ENCODE data around the gene TMEM185B. TPM values are rescaled to one million over a fixed set of nuclear protein-coding genes. Genes with fewer than 3 reads are reported as not detected.

Gene TMEM185B
- 10 to 100 TPM; 15.9 to 17.3 TPM for total RNA-seq

GRCh38 chr2:120223034-120223912, at the start of gene TMEM185B:
Gene TMEM185B (minus strand): TSS chr2:120223400. CDS start chr2:120222976, 424 bp downstream.
- ATAC-seq (peak; percentile 90), DNase-seq (peak; percentile 95)
- peak within 1 kb of the TSS; percentile 76 for H3K4me3 Mint-ChIP-seq
- peaks cover 44% of the 10 kb centered on the region for H3K36me3 Mint-ChIP-seq (ENCODE audit: low read depth)
- peak within 1 kb of the TSS; percentile 93 for H3K27ac Mint-ChIP-seq
- no peaks in the 10 kb centered on the region for H3K27me3 Mint-ChIP-seq
- peaks cover 50% of the 10 kb centered on the region for H3K4me1 Mint-ChIP-seq
- H3K9me3 Mint-ChIP-seq (ENCODE audit: low read depth) = peaks cover 11% of the 10 kb centered on the region
- intact Hi-C loops (cut with DNase I, micrococcal nuclease) = loop anchor here (1.0 to 2.0 kb wide), 9 partner anchors 9 to 856 kb away; partner anchors contain the start of genes RALB (in 2 of the 2), C2orf76 (in 1 of the 2), DBI (in 1 of the 2) and PTPN4 (in 1 of the 2)
- CTCF ChIA-PET = interaction anchor here (1.0 to 4.0 kb wide), 2 partner anchors 47 to 490 kb away, joined by 3 to 14 read pairs; no protein-coding TSS in a partner anchor
- POLR2A ChIA-PET = interaction anchor here (0.9 to 1.0 kb wide), 3 partner anchors 9 to 46 kb away, joined by 4 to 14 read pairs (median 6); partner anchors contain the start of gene RALB

- intact Hi-C loops (cut with DNase I, micrococcal nuclease) = no loop called here
- H3K27me3 Mint-ChIP-seq = no peaks in the 10 kb centered on the region
- peaks cover 18% of the 10 kb centered on the region for H3K4me1 Mint-ChIP-seq
- H3K4me3 Mint-ChIP-seq = no peak overlapping the region
- CTCF ChIA-PET = interaction anchor here (1.0 kb wide), 1 partner anchor 12 kb away, joined by 3 read pairs; no protein-coding TSS in a partner anchor
- H3K36me3 Mint-ChIP-seq (ENCODE audit: low read depth) = peaks cover 16% of the 10 kb centered on the region
- ATAC-seq = no peak
- no peak for DNase-seq
- no peak overlapping the region for H3K27ac Mint-ChIP-seq
- H3K9me3 Mint-ChIP-seq (ENCODE audit: low read depth) = peaks cover 6% of the 10 kb centered on the region
- POLR2A ChIA-PET = no interaction called here
Observed at GRCh38 chr2:120271711-120272379, 48.6 kb upstream of the TMEM185B start.

- Mint-ChIP-seq H3K27ac (no peak overlapping the region), H3K4me3 (no peak overlapping the region), H3K36me3 (ENCODE audit: low read depth) (peaks cover 16% of the 10 kb centered on the region), H3K27me3 (no peaks in the 10 kb centered on the region), H3K4me1 (peaks cover 29% of the 10 kb centered on the region), H3K9me3 (ENCODE audit: low read depth) (no peaks in the 10 kb centered on the region)
- CTCF ChIA-PET = interaction anchor here (0.7 to 1.6 kb wide), 3 partner anchors 14 to 43 kb away, joined by 3 to 6 read pairs (median 5); no protein-coding TSS in a partner anchor
- ATAC-seq (no peak), DNase-seq (no peak)
- POLR2A ChIA-PET = no interaction called here
- intact Hi-C loops (cut with DNase I, micrococcal nuclease) = loop anchor here in 1 of 2 experiments (5.0 kb wide), 1 partner anchor 38 kb away; no protein-coding TSS in a partner anchor
Observed at GRCh38 chr2:120269816-120270215, 46.6 kb upstream of the TMEM185B start.

- Mint-ChIP-seq H3K4me3 (no peak overlapping the region), H3K27ac (no peak overlapping the region), H3K4me1 (peaks cover 32% of the 10 kb centered on the region), H3K27me3 (no peaks in the 10 kb centered on the region), H3K36me3 (ENCODE audit: low read depth) (peaks cover 16% of the 10 kb centered on the region), H3K9me3 (ENCODE audit: low read depth) (no peaks in the 10 kb centered on the region)
- intact Hi-C loops (cut with DNase I, micrococcal nuclease) = loop anchor here in 1 of 2 experiments (5.0 kb wide), 1 partner anchor 37 kb away; no protein-coding TSS in a partner anchor
- ATAC-seq (no peak), DNase-seq (peak; percentile 13)
- POLR2A ChIA-PET = no interaction called here
- CTCF ChIA-PET = interaction anchor here (0.9 to 1.6 kb wide), 3 partner anchors 9 to 44 kb away, joined by 3 to 6 read pairs (median 5); no protein-coding TSS in a partner anchor
Observed at GRCh38 chr2:120269076-120269744, 46.0 kb upstream of the TMEM185B start.

- CTCF ChIA-PET = interaction anchor here (1.0 to 1.6 kb wide), 3 partner anchors 39 to 76 kb away, joined by 3 to 5 read pairs (median 3); no protein-coding TSS in a partner anchor
- Mint-ChIP-seq H3K4me3 (no peak overlapping the region), H3K36me3 (ENCODE audit: low read depth) (peaks cover 16% of the 10 kb centered on the region), H3K9me3 (ENCODE audit: low read depth) (no peaks in the 10 kb centered on the region), H3K27ac (peak overlapping the region; percentile 82), H3K4me1 (peaks cover 32% of the 10 kb centered on the region), H3K27me3 (no peaks in the 10 kb centered on the region)
- POLR2A ChIA-PET = no interaction called here
- peak; percentile 85 for ATAC-seq
- intact Hi-C loops (cut with DNase I, micrococcal nuclease) = loop anchor here in 1 of 2 experiments (5.0 kb wide), 1 partner anchor 35 kb away; no protein-coding TSS in a partner anchor
- DNase-seq = peak; percentile 41
Observed at GRCh38 chr2:120267348-120267747, 44.1 kb upstream of the TMEM185B start.

- Mint-ChIP-seq H3K36me3 (ENCODE audit: low read depth) (peaks cover 19% of the 10 kb centered on the region), H3K27me3 (no peaks in the 10 kb centered on the region), H3K9me3 (ENCODE audit: low read depth) (peaks cover 7% of the 10 kb centered on the region), H3K27ac (no peak overlapping the region), H3K4me1 (peaks cover 32% of the 10 kb centered on the region), H3K4me3 (no peak overlapping the region)
- ChIA-PET POLR2A (no interaction called here), CTCF (interaction anchor here (1.7 kb wide), 1 partner anchor 90 kb away, joined by 5 read pairs; no protein-coding TSS in a partner anchor)
- intact Hi-C loops (cut with DNase I, micrococcal nuclease) = loop anchor here in 1 of 2 experiments (5.0 kb wide), 1 partner anchor 33 kb away; no protein-coding TSS in a partner anchor
- no peak for ATAC-seq
- no peak for DNase-seq
Observed at GRCh38 chr2:120265006-120265405, 41.8 kb upstream of the TMEM185B start.

GRCh38 chr2:120262761-120263428, 39.7 kb upstream of the TMEM185B start:
- peaks cover 18% of the 10 kb centered on the region for H3K36me3 Mint-ChIP-seq (ENCODE audit: low read depth)
- H3K27ac Mint-ChIP-seq = no peak overlapping the region
- no peak for DNase-seq
- intact Hi-C loops (cut with DNase I, micrococcal nuclease) = no loop called here
- ChIA-PET CTCF (interaction anchor here (1.2 kb wide), 1 partner anchor 80 kb away, joined by 3 read pairs; no protein-coding TSS in a partner anchor), POLR2A (no interaction called here)
- no peaks in the 10 kb centered on the region for H3K27me3 Mint-ChIP-seq
- H3K4me1 Mint-ChIP-seq = peaks cover 27% of the 10 kb centered on the region
- H3K4me3 Mint-ChIP-seq = no peak overlapping the region
- H3K9me3 Mint-ChIP-seq (ENCODE audit: low read depth) = peaks cover 13% of the 10 kb centered on the region
- ATAC-seq = no peak

GRCh38 chr2:120262150-120262549, 39.0 kb upstream of the TMEM185B start:
- H3K27me3 Mint-ChIP-seq = no peaks in the 10 kb centered on the region
- H3K9me3 Mint-ChIP-seq (ENCODE audit: low read depth) = peaks cover 14% of the 10 kb centered on the region
- H3K27ac Mint-ChIP-seq = no peak overlapping the region
- H3K36me3 Mint-ChIP-seq (ENCODE audit: low read depth) = peaks cover 21% of the 10 kb centered on the region
- ChIA-PET CTCF (interaction anchor here (0.6 to 2.0 kb wide), 2 partner anchors 86 to 286 kb away, joined by 3 to 7 read pairs; no protein-coding TSS in a partner anchor), POLR2A (no interaction called here)
- intact Hi-C loops (cut with DNase I, micrococcal nuclease) = no loop called here
- no peak for DNase-seq
- H3K4me1 Mint-ChIP-seq = peaks cover 30% of the 10 kb centered on the region
- ATAC-seq = no peak
- no peak overlapping the region for H3K4me3 Mint-ChIP-seq

GRCh38 chr2:120261387-120262006, 38.3 kb upstream of the TMEM185B start:
- CTCF ChIA-PET = interaction anchor here (0.6 to 2.0 kb wide), 2 partner anchors 85 to 286 kb away, joined by 3 to 7 read pairs; no protein-coding TSS in a partner anchor
- DNase-seq (peak; percentile 77), ATAC-seq (peak; percentile 98)
- Mint-ChIP-seq H3K4me1 (peaks cover 30% of the 10 kb centered on the region), H3K36me3 (ENCODE audit: low read depth) (peaks cover 23% of the 10 kb centered on the region), H3K27me3 (no peaks in the 10 kb centered on the region), H3K9me3 (ENCODE audit: low read depth) (peaks cover 14% of the 10 kb centered on the region), H3K4me3 (no peak overlapping the region), H3K27ac (no peak overlapping the region)
- intact Hi-C loops (cut with DNase I, micrococcal nuclease) = loop anchor here in 1 of 2 experiments (2.0 kb wide), 1 partner anchor 29 kb away; no protein-coding TSS in a partner anchor
- POLR2A ChIA-PET = interaction anchor here (0.7 kb wide), 1 partner anchor 490 kb away, joined by 3 read pairs; no protein-coding TSS in a partner anchor

Measured in activated CD4-positive, alpha-beta T cell treated with anti-CD3 and anti-CD28 coated beads for 36 hours (primary cell).